ENCODE results near the gene PTPRCAP. TPM values are rescaled to one million over a fixed set of nuclear protein-coding genes. Genes with fewer than 3 reads are reported as not detected.

Gene PTPRCAP
- total and polyA plus RNA-seq, 9 of the 15 experiments (the other 6 are each of a cell fraction or from before 2014, with no cell fraction given): 0.22 to 2.0 (median 1.1) TPM; not detected in 4

DNA sequence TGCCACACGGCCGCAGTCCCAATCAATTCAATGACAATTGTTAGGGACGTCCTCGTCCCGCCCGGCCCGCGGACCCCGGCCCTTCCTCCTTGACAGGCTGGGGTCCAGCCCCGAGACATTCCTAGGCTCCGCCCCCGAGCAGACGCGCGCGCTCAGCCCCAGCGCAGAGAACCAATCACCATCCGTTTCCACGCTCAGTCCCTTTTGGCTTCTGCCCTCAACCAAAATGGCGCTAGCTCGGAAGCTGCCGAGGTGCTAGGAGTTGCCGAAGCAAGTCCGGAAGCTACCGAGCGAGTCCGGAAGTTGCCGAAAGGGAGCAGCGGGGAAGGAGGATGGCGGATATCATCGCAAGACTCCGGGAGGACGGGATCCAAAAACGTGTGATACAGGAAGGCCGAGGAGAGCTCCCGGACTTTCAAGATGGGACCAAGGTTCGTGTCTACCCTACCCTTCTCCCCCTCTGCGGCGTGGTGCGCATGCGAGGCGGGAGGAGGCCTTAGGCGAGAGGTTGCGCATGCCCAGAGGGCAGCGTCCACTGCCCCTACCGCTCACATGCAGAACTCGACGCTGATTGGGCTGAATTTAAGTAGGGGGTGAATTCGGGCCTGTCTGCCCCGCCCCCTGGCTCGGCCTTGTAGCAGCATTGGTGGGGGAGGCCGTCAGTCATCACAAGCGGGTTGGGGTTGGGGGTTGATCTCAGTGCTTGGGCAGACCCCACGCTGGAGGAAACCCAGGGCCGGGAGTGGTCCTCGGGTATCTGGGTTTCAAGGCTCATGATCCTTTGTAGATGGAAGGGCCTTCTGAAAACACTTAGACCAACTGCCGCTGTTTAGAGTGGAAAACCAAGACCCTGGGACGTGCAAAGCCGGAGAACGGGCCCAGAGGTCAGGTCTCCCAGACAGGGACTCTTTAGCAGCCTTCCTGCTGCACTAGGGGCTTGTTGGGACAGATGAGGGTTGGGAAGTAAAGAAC lies 45.6 kb upstream of the PTPRCAP start, which contains the start of gene AIP (continued):
- TF ChIP-seq, protein P1, sequence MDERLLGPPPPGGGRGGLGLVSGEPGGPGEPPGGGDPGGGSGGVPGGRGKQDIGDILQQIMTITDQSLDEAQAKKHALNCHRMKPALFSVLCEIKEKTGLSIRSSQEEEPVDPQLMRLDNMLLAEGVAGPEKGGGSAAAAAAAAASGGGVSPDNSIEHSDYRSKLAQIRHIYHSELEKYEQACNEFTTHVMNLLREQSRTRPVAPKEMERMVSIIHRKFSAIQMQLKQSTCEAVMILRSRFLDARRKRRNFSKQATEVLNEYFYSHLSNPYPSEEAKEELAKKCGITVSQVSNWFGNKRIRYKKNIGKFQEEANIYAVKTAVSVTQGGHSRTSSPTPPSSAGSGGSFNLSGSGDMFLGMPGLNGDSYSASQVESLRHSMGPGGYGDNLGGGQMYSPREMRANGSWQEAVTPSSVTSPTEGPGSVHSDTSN (CRISPR knock-in tag; IDR thresholded peaks at IDR 0.05; ENCODE audit: low read depth): peak; percentile 86
- TF ChIP-seq, protein P1 (tag; conservative IDR thresholded peaks at IDR 0.05; ENCODE audit: low read depth): peak; percentile 96
- peak; percentile 99 for TF ChIP-seq HMGXB4 (CRISPR knock-in tag; IDR thresholded peaks at IDR 0.05)
- peak; percentile 100 for TF ChIP-seq FOXP1 (CRISPR knock-in tag; IDR thresholded peaks at IDR 0.05)
- TF ChIP-seq SIN3B (IDR thresholded peaks at IDR 0.05; ENCODE audit: low read depth): peak; percentile 94
- TF ChIP-seq, protein P2, sequence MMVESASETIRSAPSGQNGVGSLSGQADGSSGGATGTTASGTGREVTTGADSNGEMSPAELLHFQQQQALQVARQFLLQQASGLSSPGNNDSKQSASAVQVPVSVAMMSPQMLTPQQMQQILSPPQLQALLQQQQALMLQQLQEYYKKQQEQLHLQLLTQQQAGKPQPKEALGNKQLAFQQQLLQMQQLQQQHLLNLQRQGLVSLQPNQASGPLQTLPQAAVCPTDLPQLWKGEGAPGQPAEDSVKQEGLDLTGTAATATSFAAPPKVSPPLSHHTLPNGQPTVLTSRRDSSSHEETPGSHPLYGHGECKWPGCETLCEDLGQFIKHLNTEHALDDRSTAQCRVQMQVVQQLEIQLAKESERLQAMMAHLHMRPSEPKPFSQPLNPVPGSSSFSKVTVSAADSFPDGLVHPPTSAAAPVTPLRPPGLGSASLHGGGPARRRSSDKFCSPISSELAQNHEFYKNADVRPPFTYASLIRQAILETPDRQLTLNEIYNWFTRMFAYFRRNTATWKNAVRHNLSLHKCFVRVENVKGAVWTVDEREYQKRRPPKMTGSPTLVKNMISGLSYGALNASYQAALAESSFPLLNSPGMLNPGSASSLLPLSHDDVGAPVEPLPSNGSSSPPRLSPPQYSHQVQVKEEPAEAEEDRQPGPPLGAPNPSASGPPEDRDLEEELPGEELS (CRISPR knock-in tag; IDR thresholded peaks at IDR 0.05; ENCODE audit: borderline replicate concordance): peak; percentile 98; the same call in 1 of the 2 replicates
- TF ChIP-seq, protein P3, sequence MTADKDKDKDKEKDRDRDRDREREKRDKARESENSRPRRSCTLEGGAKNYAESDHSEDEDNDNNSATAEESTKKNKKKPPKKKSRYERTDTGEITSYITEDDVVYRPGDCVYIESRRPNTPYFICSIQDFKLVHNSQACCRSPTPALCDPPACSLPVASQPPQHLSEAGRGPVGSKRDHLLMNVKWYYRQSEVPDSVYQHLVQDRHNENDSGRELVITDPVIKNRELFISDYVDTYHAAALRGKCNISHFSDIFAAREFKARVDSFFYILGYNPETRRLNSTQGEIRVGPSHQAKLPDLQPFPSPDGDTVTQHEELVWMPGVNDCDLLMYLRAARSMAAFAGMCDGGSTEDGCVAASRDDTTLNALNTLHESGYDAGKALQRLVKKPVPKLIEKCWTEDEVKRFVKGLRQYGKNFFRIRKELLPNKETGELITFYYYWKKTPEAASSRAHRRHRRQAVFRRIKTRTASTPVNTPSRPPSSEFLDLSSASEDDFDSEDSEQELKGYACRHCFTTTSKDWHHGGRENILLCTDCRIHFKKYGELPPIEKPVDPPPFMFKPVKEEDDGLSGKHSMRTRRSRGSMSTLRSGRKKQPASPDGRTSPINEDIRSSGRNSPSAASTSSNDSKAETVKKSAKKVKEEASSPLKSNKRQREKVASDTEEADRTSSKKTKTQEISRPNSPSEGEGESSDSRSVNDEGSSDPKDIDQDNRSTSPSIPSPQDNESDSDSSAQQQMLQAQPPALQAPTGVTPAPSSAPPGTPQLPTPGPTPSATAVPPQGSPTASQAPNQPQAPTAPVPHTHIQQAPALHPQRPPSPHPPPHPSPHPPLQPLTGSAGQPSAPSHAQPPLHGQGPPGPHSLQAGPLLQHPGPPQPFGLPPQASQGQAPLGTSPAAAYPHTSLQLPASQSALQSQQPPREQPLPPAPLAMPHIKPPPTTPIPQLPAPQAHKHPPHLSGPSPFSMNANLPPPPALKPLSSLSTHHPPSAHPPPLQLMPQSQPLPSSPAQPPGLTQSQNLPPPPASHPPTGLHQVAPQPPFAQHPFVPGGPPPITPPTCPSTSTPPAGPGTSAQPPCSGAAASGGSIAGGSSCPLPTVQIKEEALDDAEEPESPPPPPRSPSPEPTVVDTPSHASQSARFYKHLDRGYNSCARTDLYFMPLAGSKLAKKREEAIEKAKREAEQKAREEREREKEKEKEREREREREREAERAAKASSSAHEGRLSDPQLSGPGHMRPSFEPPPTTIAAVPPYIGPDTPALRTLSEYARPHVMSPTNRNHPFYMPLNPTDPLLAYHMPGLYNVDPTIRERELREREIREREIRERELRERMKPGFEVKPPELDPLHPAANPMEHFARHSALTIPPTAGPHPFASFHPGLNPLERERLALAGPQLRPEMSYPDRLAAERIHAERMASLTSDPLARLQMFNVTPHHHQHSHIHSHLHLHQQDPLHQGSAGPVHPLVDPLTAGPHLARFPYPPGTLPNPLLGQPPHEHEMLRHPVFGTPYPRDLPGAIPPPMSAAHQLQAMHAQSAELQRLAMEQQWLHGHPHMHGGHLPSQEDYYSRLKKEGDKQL (CRISPR knock-in tag; IDR thresholded peaks at IDR 0.05; ENCODE audit: borderline replicate concordance): peak; percentile 95; the same call in 1 of the 2 replicates
- peak; percentile 74 for TF ChIP-seq ZFX (CRISPR knock-in tag; IDR thresholded peaks at IDR 0.05)
- peak; percentile 100 for TF ChIP-seq LCOR (CRISPR knock-in tag; IDR thresholded peaks at IDR 0.05)
- TF ChIP-seq, protein P4, sequence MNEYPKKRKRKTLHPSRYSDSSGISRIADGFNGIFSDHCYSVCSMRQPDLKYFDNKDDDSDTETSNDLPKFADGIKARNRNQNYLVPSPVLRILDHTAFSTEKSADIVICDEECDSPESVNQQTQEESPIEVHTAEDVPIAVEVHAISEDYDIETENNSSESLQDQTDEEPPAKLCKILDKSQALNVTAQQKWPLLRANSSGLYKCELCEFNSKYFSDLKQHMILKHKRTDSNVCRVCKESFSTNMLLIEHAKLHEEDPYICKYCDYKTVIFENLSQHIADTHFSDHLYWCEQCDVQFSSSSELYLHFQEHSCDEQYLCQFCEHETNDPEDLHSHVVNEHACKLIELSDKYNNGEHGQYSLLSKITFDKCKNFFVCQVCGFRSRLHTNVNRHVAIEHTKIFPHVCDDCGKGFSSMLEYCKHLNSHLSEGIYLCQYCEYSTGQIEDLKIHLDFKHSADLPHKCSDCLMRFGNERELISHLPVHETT (CRISPR knock-in tag; conservative IDR thresholded peaks at IDR 0.05 in 1 of 2, IDR thresholded peaks at IDR 0.05 in 1 of 2): peak in 1 of 2 experiments; percentile 57; a peak in 2 of 4 replicates
